Measurements from ENCODE around the gene MAN2A2.
"Not testable (repeated sequence)": the region's sequence is repeated elsewhere in the genome, so short reads cannot be mapped to it uniquely, and the experiment has no call there.

The MAN2A2 gene

DNA sequence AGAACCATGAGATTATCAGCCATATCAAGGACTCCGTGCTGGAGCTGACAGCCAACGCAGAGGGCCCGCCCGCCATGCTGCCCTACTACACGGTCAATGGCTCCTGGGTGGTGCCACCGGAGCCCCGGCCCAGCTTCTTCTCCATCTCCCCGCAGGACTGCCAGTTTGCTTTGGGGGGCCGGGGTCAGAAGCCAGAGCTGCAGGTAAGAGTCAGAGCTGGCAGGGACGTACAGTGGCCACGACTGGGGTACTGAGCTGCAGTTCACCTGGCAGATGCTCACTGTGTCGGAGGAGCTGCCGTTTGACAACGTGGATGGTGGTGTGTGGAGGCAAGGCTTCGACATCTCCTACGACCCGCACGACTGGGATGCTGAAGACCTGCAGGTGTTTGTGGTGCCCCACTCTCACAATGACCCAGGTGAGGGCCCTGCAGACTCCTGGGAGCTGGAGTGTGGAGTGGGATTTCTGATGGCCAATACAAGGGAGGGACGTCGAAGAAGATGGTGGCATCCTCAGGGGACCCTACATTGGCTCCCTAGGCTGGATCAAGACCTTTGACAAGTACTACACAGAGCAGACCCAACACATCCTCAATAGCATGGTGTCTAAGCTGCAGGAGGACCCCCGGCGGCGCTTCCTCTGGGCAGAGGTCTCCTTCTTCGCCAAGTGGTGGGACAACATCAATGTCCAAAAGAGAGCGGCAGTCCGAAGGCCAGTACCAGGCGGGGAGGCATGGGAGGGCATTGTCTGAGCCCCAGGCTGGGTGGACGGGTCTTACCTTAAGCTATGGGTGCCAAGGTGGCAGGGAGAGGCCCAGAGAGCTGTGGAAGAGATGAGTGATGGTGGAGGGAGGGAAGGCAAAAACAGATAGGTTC is 2.4 kb downstream of the MAN2A2 start:
- DNase-seq: no peak

DNA sequence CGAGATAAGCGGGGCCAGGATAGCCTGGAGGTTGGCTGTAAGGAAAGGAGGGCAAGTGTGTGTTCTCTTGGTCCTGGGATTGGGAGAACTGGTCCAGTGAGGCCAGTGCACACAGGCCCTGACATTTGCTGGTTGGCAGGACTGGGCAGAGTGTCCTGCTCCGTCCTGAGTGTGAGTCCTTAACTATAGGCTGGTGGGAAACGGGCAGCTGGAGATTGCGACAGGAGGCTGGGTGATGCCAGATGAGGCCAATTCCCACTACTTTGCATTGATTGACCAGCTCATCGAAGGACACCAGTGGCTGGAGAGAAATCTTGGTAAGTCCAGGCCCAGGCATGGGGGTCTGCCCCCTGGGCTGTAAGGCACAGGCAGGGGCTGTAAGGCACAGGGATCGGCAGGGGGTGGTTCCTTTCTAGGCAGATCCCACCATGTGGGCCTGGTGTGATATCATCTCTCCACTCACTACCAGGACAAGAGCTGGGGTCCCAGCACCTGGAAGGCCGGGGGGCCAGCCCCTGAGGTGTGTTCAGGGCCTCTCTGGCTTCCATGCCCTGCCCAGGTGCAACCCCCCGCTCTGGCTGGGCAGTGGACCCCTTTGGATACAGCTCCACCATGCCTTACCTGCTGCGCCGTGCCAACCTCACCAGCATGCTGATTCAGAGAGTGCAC is 3.2 kb downstream of the MAN2A2 start:
- DNase-seq: no peak

DNA sequence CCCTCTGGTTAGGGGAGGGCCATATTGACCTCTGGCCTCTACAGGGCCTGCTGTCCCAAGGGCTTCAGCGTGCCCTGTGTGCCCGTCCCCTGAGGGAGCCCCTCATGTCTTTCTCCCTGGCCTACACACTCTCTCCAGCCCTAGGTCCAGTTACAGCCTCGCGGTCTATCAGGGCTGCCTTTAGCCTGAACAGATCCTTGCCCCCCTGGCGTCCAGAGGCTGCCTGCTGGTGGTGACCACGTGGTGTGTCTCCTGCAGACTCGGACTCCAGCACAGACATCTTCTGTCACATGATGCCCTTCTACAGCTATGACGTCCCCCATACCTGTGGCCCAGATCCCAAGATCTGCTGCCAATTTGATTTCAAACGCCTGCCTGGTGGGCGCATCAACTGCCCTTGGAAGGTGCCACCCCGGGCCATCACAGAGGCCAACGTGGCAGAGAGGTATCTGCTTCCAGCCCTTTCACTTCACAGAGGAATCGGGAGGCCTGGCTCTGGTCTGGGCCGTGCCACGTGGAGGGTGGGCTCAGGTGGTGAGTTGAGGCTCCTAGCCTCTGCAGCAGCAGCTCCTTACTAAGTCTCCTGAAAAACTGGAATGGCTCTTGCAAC is 4.1 kb downstream of the MAN2A2 start:
- no peak for DNase-seq

DNA sequence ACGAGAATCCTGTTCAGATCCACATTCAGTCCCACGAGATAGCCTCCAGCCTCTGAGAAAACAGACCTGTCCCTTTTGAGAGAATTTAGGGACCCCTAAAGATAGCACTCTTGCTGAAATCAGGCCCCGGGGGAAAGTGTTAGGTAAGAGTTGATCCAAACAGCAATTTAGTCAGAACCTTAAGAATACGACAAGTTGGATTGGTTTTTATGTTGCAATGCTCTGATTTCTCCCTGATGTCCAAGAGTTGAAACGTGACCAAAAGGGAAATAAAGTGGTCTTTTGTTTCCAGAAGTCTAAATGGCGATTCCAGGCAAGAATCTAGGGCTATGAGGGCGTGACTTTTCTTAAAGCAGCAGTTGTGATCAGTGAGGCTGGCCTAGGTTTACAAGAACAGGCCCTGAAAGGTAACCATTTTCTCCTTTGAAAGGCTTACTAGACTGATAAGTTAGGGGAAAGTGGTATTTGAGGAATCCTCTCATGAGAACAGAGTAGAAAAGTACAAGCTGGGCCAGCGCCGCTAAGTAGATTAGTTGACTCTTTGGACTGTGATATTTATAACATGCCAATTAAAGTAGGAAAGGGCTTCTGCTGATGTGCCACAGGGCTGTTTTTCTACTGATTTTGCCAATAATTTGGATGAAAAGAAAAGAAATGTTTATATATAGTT is 4.9 kb downstream of the MAN2A2 start:
- no peak for DNase-seq

DNA sequence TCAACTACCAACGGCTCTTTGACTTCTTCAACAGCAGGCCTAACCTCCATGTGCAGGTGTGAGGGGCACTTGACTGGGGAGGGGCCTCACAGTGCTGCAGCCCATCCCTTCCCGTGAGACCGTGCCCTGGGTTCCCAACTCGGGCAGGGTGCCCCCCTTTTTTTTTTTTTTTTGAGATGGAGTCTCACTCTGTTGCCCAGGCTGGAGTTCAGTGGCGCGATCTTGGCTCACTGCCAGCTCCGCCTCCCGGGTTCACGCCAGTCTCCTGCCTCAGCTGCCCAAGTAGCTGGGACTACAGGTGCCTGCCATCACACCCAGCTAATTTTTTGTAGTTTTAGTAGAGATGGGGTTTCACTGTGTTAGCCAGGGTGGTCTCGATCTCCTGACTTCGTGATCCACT is 6.3 kb downstream of the MAN2A2 start:
- DNase-seq: not testable (repeated sequence)

DNA sequence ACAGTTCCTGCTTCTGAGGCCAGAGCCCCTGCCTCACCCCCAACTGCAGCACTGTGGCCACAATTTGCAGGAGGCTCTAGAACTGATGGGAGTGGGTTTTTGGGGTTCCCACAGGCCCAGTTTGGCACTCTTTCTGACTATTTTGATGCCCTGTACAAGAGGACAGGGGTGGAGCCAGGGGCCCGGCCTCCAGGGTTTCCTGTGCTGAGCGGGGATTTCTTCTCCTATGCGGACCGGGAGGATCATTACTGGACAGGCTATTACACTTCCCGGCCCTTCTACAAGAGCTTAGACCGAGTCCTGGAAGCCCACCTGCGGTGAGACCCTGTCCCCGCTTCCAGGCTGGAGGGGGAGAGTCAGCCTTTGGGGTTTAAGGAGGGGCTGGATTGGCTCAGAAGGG is 6.9 kb downstream of the MAN2A2 start:
- no peak for DNase-seq

DNA sequence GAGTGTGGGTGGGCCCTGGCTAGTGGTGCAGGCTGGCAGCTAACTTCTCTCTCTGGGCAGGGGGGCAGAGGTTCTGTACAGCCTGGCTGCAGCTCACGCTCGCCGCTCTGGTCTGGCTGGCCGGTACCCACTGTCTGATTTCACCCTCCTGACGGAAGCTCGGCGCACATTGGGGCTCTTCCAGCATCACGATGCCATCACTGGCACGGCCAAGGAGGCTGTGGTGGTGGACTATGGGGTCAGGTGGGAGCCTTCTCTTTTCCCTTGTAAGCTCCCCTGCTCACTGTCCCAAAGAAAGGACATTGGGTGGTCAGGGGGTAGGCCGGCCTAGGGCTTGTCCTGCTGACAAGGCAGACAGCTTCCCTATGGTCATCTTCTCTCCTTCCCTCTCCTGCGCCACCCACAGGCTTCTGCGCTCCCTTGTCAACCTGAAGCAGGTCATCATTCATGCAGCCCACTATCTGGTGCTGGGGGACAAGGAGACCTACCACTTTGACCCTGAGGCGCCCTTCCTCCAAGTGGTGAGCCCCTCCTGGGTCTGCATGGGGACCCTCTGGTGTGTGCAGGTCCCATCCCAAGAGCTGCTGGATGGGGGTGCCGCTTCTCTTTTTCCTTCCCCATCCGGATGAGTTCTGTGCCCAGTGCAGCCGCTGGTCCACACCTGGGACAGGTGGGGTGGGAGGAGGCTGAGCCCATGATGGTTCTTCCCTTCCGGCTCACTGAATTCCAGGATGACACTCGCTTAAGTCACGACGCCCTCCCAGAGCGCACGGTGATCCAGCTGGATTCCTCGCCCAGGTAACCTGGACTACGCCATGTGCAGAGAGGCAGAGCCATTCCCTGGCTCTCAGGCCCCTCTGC is 7.6 kb downstream of the MAN2A2 start:
- no peak for DNase-seq

DNA sequence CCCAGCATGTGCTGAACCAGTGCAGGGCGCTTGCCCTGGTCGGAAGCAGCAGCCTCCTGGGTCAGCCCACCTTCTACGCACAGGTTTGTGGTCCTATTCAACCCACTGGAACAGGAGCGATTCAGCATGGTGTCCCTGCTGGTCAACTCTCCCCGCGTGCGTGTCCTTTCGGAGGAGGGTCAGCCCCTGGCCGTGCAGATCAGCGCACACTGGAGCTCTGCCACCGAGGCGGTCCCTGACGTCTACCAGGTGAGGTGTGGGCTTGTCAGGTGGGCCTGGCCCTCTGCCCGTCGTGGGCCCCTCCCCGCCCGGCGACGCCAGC is 8.2 kb downstream of the MAN2A2 start:
- DNase-seq: no peak

DNA sequence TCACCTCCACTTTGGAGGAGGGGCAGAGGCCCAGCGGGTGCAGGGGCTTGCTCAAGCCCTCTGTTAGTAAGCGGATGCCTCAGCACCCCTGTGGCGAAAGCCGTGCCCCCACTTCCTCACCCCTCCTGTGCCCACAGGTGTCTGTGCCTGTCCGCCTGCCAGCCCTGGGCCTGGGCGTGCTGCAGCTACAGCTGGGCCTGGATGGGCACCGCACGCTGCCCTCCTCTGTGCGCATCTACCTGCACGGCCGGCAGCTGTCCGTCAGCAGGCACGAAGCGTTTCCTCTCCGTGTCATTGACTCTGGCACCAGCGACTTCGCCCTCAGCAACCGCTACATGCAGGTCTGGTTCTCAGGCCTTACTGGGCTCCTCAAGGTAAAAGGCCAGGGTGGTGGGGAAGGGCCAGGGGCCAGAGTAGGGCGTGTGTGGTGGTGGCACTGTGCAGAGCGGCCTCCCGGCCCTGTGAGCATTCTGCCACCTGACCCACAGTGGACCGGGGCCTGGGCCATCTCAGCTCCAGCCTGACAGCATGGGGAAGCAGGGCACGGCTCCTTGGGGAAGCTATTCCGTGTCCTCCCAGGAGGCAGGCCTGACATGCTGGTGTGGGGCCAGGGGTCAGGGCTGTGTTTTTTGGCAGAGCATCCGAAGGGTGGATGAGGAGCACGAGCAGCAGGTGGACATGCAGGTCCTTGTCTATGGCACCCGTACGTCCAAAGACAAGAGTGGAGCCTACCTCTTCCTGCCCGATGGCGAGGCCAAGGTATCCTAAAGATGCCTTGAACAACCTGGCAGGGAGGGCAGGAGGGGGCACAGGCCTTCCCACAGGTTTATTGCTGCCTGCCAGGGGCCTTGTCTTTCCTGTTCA is 9.0 kb downstream of the MAN2A2 start:
- no peak for DNase-seq

DNA sequence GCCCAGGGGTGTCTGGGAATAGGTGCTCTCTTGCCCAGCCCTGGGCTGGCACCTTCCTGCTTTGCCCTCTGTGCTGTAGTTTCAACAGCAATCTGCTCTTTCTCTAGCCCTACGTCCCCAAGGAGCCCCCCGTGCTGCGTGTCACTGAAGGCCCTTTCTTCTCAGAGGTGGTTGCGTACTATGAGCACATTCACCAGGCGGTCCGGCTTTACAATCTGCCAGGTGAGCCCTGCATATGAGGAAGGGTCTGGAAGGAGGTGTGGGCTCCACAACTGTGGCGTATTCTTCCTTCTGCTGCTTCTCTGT is 9.6 kb downstream of the MAN2A2 start:
- no peak for DNase-seq

DNA sequence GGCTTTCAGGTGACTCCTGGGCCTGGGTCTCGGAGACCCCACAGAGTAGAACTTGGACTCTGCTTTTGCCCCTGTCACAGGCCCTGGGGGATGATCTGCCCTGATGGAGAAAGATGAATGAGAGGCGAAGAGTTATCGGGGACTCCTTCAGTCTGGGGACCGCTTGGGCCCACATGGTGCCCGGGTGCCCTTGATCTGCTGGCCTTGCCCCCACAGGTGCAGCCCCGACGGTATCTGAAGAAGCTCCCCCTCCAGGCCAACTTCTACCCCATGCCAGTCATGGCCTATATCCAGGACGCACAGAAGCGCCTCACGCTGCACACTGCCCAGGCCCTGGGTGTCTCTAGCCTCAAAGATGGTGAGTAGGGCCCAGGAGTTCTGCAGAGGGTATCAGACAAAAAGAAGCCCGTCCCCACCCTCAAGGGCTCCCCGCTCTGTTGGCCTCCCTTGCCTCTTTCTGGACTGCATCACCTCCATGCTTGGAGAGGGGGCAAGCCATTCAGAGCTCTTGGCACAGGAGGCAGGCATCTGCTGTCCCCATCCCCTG is 10.4 kb downstream of the MAN2A2 start:
- no peak for DNase-seq

DNA sequence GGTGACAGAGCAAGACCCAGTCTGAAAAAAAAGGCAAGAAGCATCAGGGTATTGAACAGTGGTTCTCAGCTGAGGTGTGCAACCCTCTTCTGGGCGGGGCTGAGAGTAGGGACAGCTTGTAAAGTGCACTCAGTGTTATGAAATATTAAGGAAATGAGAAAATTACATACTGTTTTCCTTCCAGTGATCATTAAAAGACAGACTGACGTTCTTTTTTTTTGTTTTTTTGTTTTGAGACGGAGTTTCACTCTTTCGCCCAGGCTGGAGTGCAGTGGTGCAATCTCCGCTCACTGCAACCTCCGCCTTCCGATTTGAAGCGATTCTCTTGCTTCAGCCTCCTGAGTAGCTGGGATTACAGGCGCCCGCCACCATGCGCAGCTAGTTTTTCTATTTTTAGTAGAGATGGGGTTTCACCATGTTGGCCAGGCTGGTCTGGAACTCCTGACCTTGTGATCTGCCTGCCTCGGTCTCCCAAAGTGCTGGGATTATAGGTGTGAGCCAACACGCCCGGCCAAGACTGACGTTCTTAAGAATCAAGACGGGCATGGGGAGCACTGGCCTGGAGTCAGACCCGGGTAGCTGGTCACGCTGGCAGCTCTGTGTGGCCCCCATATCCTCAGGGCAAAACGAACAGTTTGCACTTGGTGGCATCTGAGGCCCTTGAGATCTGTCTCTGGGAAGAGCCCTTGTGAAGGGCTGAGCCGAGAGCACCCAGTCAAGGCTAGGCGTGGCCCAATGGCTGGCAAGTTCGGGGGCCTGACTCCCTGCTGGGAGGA is 11.4 kb downstream of the MAN2A2 start:
- peak; percentile 24 for DNase-seq

DNA sequence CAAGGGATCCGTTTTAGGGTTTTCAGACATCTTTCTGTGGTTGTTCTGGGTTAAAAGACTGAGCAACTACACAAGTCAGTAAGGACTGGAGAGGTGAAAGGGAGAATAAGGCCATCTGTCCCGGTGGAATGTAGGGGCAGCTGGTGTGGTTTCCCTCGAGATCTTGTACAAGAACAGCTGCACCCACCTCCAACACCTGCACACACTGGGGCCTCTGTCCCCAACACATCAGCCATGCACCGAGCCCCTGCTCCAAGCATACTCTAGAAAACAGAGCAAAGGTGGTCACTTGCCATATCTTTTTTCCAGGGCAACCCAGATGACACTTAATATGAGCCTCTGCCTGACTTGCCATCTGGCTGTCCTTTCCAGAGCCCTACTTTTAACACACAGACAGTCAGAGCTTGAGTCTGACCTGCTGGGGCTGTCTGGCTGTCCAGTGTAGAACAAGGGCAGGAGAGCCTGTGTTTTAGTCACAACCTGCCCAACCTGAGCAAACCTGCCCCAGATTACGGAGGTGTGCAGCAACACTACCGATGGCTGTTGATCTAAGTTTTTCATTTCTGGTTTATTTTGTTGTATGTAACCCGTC is 12.2 kb downstream of the MAN2A2 start:
- peak; percentile 15 for DNase-seq

DNA sequence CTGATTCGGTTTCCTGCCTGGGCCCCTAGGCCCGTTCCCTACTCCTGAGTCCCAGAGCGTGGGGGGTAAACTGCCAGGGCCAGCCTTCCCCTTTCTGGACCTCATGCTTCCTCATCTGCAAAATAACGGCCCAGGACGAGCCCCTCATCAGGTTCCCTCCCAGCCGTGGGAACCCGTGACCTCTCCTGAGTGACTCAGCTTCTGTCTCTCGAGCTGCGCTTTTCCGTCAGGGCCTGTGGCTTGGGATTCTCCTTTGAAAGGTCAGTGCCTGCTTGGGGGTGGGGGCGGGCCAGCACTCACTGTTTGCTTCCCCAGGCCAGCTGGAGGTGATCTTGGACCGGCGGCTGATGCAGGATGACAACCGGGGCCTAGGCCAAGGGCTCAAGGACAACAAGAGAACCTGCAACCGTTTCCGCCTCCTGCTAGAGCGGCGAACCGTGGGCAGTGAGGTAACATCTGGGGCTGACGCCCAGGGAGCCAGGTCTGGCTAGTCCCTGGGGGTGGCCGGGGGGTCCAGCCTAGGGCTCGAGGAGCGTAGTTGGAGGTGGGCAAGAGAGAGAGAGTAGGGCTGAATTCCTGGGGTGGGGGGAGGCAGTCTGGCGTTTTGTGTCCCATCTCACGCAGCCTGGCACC is 12.8 kb downstream of the MAN2A2 start:
- DNase-seq: peak; percentile 83

DNA sequence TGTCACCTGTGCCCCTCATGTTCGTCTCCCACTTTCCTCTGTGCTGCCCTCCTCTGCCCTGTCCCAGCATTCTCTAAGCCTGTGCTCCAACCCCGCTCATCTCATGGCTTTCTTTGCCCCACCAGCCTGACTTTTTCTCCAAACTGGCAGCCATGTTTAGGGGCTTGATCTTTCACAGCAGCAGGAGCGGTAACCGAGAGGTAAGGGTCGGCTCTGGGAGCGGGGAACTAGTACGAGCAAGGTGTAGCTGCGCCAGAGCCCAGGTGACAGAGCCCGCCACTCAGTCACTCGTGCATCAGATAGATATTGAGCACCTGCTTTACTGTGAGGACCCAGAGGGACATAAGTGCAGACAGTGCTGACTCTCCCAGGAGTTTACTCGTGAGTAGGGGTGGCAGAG is 13.4 kb downstream of the MAN2A2 start:
- DNase-seq: no peak

DNA sequence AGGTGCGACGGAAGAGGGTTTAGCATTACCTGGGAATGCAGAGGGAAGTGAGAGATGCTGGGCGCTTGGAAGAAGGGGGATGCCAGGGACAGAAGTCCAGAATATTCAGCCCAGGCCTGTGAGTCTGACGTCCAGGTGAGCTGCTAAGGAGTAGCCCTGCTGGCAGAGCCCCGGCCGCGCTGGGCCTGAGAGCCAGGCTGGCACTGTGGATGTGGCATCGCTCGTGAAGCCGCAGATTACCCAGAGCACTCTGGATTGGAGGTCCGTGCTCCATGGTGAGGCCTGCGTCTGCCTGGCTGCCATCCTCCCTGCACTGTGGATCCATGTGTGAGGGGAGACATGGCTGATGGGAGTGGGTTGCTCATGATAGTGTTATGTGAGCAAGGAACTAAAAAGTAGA is 14.5 kb downstream of the MAN2A2 start:
- no peak for DNase-seq

DNA sequence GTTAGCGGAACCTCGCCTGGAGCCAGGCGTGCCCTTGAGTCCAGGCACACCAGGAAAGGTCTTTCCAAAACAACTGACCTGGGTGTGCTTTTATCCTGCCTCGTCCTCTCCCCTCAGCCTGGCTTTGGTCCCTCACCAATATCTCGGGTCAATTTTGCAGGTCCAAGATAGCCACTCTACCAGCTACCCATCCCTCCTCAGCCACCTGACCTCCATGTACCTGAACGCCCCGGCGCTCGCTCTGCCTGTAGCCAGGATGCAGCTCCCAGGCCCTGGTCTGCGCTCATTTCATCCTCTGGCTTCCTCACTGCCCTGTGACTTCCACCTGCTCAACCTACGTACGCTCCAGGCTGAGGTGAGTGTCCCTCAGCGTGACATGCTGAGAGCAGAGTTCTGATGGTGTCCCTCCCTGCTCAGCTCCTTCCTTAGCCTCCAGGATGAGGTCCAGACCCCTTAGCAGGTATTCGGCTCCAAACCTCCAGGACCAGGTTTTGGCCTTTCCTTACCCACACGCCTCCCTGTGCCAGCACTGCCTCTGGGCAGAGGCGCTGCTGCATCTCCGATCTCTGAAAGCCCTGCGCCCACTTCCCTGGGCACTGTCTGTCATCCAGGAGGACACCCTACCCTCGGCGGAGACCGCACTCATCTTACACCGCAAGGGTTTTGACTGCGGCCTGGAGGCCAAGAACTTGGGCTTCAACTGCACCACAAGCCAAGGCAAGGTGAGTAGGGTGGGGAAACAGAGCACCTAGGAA is 15.1 kb downstream of the MAN2A2 start:
- no peak for DNase-seq

DNA sequence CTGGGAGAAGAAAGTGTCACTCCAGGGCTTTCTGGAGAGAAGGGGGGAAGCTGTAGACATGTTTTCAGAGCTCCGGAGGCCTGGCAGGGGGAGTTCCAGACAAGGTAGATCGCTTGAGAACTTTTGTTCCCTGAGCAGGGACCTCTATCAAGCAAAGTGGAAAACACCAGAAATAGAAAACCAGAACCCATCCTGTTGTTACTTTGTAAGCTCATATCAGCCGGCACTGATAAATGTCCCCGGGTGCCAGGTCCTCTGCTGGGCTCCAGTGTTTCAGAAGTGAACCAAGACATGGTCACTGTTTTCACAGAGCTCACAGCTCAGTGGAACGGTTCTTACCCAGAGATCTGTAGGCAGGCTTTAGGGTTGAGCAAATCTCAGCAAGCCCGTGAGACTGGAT is 15.7 kb downstream of the MAN2A2 start:
- no peak for DNase-seq

DNA sequence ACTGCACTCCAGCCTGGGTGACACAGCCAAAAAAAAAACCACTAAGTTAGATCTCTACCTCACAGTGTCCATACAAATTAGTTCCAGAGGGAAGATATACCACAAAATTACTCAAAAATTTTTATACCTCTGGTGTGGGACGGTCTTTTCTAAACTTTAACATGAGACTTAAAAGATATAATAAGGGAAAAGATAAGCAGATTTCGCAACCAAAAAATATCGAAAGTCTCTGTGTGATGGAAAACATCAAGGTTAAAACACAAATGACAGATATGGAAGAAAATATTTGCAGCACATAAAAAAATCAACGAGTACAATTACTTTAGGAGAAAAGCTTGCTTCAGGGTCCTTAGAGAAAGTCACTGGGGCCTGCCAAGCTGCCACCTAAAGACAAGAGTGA is 18.8 kb downstream of the MAN2A2 start:
- DNase-seq: no peak

Data from hematopoietic multipotent progenitor cell treated with erythropoietin and hydrocortisone succinate and interleukin-3 and kit ligand, for 4 days (in vitro differentiated cells).